ENCODE data around the gene FCRL1.

DNA sequence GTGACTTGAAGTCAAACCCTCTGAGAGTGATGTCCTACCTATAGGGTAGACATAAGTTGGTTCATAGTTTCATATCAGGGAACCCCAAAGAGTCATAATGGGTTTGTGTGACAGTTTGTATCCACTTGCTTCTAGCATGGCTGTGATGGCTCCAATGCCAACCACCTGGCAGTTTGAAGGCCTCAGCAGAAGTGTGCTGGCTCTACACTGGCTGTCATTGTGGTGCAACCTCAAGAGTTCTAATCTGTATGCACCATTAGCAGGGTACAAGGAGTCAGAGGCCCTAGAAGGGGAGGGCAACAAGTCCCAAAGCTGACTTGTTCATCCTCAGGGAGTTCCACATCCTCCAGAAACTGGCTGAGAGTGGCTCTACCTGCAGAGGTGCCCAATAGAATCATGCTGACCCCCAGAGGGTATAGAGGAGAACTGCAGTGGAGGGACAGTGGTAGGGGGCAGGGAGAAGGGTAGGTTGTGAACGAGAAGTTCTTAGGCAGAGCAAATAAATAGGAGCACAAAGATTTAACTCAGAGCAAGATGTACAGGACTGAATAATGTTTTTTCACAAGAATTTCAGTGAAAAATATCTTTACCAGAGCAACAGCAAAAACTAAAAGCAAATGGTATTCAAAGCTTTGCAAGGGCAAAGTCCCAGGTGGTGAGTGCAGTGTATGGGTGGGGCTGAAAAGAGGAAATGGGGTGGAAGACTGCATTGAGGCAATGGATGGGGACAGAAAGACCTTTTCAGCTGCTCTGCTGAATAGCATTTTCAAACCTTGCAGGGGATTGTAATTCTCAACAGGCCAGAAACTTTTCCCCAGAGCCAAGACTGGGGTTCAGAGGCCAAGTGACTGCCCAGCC lies 46.2 kb downstream of the FCRL1 start:
- TF ChIP-seq, protein P1, sequence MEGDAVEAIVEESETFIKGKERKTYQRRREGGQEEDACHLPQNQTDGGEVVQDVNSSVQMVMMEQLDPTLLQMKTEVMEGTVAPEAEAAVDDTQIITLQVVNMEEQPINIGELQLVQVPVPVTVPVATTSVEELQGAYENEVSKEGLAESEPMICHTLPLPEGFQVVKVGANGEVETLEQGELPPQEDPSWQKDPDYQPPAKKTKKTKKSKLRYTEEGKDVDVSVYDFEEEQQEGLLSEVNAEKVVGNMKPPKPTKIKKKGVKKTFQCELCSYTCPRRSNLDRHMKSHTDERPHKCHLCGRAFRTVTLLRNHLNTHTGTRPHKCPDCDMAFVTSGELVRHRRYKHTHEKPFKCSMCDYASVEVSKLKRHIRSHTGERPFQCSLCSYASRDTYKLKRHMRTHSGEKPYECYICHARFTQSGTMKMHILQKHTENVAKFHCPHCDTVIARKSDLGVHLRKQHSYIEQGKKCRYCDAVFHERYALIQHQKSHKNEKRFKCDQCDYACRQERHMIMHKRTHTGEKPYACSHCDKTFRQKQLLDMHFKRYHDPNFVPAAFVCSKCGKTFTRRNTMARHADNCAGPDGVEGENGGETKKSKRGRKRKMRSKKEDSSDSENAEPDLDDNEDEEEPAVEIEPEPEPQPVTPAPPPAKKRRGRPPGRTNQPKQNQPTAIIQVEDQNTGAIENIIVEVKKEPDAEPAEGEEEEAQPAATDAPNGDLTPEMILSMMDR (IDR thresholded peaks at IDR 0.05; ENCODE audit: extremely low read depth in 1 of 2, insufficient read depth in 1 of 2, low read depth in 1 of 2, low read length in 2 of 2) = no peak
- TF ChIP-seq POLR2AphosphoS5 (IDR thresholded peaks at IDR 0.05; ENCODE audit: insufficient read depth, low read depth, low read length) (no peak), POLR2A (IDR thresholded peaks at IDR 0.05; ENCODE audit: low read depth, low read length) (no peak), EZH2 (IDR thresholded peaks at IDR 0.05; ENCODE audit: borderline replicate concordance, low read depth, low read length, severe bottlenecking) (no peak)
